Brain microvascular endothelial cell (primary cell): ENCODE data around the gene MDM2.
A peak's percentile ranks its signal among the peaks of the same experiment; 100 is the strongest.

ENCODE experiments used
- DNase-seq: peaks from one replicate; pipeline ENCODE4 v3.0.0-alpha.2; 2020
- H3K27ac ChIP-seq: fragments of 250-450 bp; sonication (Bioruptor Pico); 2 replicates; pipeline ENCODE4 v1.5.1; 2020; ENCODE audit warnings: mild to moderate bottlenecking, moderate library complexity
- H3K27me3 ChIP-seq: fragments of 250-450 bp; sonication (Bioruptor Pico); replicated peaks from 2 replicates; pipeline ENCODE4 v1.5.1; 2020; ENCODE audit warnings: mild to moderate bottlenecking
- H3K36me3 ChIP-seq: fragments of 250-450 bp; sonication (Bioruptor Pico); replicated peaks from 2 replicates; pipeline ENCODE4 v1.5.1; 2020; ENCODE audit warnings: mild to moderate bottlenecking
- H3K4me3 ChIP-seq: 2 replicates; pipeline ENCODE4 v1.5.1; 2011; ENCODE audit warnings: low read depth, mild to moderate bottlenecking, control low read depth, low read length, moderate library complexity
- in situ Hi-C: cut with HindIII; loops from 2 replicates; pipeline ENCODE4 v1.10.0; 2017; ENCODE audit warnings: low sequenced_read_pairs, low pct_ligation_motif_present
- TF ChIP-seq, protein P1 (sequence below): IDR thresholded peaks from 2 replicates; pipeline ENCODE4 v1.5.1; 2011; ENCODE audit warnings: low read depth, mild to moderate bottlenecking, moderate library complexity, low read length, control low read depth, inconsistent platforms; ENCODE audit errors: missing control alignments

MDM2 gene

DNA sequence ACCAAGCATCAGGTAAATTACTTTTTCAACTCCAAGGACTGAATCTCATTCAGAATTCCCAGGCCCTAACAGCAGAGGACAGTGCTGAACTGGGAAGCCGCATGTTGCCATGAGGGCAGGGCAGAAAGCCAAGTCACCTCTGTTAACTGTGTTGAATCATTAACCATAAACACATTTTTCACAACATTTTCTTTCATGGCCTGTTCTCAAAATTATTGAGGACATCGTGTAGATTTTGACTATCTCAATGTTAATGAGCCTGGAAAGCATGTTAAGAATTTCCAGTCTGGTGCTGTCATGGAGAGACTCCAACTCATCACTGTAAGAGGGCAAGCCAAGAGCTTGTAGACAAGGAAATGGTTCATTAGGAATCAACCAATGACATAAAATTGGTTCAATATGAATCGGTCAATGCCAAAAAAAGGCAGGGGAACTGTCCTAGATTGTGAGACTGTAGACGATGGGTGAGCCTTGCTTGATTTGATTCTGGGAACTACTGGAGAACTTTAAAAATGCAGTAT is 91.3 kb downstream of the MDM2 start:
- H3K27me3 ChIP-seq = no peaks in the 10 kb centered on the region
- in situ Hi-C loops = no loop called here
- H3K4me3 ChIP-seq = no peak overlapping the region
- peak overlapping the region; percentile 40 for H3K27ac ChIP-seq
- DNase-seq = peak; percentile 72
- TF ChIP-seq, protein P1, sequence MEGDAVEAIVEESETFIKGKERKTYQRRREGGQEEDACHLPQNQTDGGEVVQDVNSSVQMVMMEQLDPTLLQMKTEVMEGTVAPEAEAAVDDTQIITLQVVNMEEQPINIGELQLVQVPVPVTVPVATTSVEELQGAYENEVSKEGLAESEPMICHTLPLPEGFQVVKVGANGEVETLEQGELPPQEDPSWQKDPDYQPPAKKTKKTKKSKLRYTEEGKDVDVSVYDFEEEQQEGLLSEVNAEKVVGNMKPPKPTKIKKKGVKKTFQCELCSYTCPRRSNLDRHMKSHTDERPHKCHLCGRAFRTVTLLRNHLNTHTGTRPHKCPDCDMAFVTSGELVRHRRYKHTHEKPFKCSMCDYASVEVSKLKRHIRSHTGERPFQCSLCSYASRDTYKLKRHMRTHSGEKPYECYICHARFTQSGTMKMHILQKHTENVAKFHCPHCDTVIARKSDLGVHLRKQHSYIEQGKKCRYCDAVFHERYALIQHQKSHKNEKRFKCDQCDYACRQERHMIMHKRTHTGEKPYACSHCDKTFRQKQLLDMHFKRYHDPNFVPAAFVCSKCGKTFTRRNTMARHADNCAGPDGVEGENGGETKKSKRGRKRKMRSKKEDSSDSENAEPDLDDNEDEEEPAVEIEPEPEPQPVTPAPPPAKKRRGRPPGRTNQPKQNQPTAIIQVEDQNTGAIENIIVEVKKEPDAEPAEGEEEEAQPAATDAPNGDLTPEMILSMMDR = peak; percentile 76
- no peaks in the 10 kb centered on the region for H3K36me3 ChIP-seq

DNA sequence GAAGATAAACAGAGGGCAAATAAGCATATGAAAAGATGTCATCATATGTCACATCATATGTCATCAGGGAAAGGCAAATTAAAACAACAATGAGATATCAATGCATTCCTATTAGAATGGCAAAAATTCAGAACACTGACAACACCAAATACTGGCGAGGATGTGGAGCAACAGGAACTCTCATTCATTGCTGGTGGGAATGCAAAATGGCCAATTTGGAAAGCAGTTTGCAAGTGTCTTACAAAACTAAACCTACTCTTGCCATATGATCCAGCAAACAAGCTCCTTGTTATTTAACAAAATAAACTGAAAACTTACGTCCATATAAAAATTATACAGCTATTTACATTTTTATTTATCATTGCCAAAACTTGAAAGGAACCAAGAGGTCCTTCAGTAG is 92.3 kb downstream of the MDM2 start:
- TF ChIP-seq, protein P1 = no peak
- in situ Hi-C loops = no loop called here
- H3K36me3 ChIP-seq = no peaks in the 10 kb centered on the region
- no peak overlapping the region for H3K4me3 ChIP-seq
- no peak for DNase-seq
- no peak overlapping the region for H3K27ac ChIP-seq
- no peaks in the 10 kb centered on the region for H3K27me3 ChIP-seq
